Amniotic epithelial cell (primary cell): Measurements from ENCODE around the gene PRLR.

ENCODE experiments used
- DNase-seq: peaks from one replicate; pipeline ENCODE4 v3.0.0-alpha.2; 2010; ENCODE audit warnings: low read depth

The PRLR gene

DNA sequence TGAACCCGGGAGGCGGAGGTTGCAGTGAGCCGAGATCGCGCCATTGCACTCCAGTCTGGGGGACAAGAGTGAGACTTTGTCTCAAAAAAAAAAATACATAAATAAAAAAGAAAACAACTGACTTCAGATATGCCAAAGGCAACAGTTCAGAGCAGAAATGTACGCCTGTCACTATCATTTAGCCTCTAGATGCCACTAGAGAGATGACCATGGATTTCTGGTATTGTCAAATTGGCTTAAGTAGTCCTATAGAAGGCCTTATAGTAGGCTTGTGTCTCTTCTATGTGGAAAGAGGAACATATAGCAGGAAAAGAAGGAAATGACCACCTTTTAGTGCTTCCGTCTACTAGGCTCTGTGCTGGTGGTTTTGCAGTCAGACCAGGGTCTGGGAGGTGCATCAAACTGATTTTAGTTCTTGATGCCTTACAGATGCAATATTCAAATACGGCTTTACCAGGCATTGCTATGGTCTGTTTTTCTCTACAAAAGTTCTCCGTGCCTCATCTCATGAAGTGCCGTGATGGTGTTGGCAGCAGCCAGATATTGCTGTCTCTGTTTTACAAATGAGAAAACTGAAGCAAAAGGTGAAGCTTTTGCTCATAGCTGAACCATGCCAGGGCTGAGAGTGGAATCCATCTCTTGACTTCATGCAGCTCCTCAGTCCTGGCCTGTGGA is 199.7 kb downstream of the PRLR start:
- no peak for DNase-seq

- peak; percentile 80 for DNase-seq
Observed at GRCh38 chr5:35029333-35029732, 201.0 kb downstream of the PRLR start.

DNA sequence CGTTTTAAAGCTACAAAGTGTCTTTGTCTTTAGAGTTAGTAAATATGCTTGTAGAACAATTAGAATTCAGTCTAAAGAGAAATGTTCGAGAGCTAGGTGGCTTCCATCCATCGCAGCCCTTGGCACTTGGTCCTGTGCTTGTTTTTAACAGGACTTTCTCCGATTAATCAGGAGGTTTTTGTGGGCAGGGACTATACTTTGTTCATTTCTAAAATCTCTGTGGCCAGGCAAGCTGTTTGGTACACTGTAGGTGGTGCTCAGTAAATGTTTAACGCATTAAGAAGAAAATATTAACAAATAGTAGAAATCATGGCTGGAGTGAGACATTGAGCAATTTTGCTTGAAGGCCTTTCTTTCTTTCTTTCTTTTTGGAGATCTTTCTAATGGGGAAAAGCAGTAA is 203.3 kb downstream of the PRLR start:
- DNase-seq = no peak

- peak; percentile 72 for DNase-seq
Observed at GRCh38 chr5:35026280-35026840, 203.9 kb downstream of the PRLR start.

DNA sequence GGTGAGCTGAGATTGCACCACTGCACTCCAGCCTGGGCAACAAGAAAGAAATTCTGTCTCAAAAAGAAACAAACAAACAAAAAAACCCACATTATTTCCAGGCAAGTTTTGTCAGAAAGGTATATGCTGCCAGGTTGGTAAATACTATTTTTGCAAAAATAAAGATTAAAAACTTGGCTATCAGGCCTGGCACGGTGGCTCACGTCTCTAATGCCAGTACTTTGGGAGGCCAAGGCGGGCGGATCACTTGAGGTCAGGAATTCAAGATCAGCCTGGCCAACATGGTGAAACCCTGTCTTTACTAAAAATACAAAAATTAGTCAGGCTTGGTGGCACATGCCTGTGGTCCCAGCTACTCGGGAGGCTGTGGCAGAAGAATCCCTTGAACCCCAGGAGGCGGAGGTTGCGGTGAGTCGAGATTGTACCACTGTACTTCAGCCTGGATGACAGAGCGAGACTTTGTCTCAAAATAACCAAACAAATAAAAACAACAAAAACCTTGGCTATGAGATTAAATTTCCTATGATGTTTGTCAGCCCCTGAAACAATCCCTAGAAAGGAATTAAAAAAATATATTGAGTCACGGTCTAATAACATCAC is 205.3 kb downstream of the PRLR start:
- no peak for DNase-seq

DNA sequence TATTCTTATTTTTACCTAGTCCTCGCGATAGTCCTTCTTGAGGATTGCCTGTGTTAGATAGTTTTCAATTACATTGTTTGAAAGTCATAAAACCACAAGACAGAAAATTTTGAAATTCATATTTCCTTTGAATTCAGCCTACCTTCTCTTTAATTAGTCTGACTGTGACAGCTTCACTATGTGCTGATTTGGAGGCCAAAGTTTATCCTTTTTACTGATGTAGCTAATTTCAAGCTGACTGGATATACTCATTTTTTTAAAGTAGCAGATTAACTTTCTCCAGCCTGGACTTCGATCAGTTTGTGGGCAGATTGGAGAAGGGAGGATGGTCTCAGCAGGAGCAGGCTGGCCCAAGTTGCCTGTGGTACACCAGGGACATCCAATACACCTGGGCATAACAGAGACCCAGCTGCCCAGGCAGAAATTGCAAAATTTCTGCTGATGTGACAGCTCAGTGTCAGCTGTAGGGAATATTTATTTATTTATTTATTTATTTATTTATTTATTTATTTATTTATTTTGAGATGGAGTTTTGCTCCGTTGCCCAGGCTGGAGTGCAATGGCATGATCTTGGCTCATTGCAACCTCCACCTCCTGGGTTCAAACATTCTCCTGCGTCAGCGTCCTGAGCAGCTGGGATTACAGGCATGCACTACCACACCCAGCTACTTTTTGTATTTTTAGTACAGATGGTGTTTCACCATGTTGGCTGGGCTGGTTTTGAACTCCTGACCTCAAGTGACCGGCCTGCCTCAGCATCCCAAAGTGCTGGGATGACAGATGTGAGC is 206.7 kb downstream of the PRLR start:
- DNase-seq = no peak

GRCh38 chr5:35016174-35017051 is 213.9 kb downstream of the PRLR start:
- DNase-seq = peak; percentile 70

GRCh38 chr5:35015063-35015462 is 215.2 kb downstream of the PRLR start:
- DNase-seq = no peak

DNA sequence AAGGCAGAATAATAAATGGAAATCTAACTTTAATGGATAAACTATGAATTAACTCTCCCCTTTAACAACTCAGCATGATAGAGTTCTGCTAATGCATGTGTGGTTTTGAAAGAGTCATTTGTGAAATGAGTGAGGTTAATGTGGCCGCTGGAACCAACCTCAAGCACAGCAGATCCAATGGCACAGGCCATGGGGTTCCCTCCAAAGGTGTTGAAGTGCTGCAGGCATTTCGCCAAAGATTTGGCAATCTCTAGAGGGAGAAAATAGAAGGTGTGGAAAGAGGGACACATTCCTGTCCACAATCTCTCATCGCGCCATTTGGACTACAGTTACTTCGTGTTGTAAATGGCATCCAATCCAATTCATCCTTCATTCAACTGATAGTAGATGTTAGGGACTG is 217.5 kb downstream of the PRLR start:
- peak; percentile 64 for DNase-seq

- no peak for DNase-seq
Observed at GRCh38 chr5:35012365-35012764, 217.9 kb downstream of the PRLR start.

DNA sequence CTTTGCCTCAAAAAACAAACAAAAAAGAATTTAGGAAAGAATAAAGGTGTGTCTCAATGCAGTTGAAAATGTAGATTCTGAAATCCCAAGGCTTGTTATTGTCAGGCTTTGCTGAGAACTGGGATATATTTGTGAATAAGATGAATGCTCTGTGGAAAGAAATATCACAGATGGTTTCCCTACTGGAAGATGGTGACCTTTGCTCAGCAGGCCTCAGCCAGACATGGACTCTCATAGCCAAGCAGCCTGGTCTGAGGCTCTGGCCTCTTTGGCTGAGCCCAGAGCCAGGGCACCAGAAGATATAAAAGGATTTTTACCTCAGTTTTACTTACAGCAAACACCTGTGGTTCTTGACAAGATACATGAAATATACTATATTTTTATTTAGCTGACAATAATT is 219.6 kb downstream of the PRLR start:
- no peak for DNase-seq

- peak; percentile 77 for DNase-seq
Observed at GRCh38 chr5:35009657-35010056, 220.6 kb downstream of the PRLR start.

DNA sequence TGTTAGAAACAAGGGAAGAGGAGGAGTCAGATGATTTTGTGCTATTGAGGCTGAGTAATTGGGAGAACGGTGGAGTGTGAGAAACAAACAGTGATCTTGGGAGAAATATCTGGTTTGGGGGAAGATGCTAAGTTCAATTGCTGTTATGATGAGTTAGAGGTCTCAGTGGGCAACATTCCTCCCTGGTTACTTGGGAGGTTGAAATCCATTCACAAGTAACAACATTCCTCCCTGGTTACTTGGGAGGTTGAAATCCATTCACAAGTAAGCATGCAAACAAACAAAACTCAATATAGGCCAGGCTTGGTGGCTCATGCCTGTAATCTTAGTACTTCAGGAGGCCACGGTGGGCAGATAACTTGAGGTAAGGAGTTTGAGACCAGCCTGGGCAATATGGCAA is 221.3 kb downstream of the PRLR start:
- peak; percentile 29 for DNase-seq

DNA sequence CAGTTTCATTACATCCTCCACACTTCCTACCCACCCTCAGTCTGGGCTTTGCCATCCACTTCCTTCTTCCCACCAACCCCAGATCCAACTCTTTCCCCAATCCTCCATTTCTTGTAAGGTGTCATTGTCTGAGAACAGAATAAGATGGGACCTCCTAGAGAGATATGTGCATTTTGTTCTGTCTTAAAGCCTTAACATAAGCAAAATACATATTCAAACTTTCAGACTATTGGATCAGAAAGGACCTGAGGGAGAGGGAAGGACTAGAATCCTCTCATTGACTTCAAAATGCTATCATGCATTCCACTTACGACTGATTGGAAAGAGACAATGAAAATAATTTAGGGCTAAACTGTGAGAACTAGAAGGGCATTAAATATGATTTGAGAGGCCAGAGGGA is 225.5 kb downstream of the PRLR start:
- DNase-seq = no peak

DNA sequence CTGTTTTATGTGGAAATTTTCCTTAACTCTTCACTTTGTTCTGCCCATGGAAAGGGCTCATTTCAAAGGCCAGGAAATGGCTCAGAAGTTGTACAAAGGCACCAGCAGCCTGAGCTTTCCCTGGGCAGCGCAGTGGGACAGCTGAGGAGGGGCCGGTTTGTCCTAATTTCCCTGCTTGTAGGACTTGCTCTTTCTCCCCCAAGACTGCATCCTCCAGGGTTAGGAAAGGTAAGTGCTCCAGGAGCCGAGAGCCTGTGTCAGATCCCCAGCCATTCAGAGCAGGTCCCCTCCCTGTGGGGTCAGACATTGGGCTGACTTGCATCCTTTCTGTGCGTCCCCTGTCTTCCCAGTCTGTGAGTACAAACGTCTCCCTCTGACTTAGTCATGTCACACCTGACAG is 226.1 kb downstream of the PRLR start:
- DNase-seq = no peak

GRCh38 chr5:35003018-35003957 is 227.0 kb downstream of the PRLR start:
- peak; percentile 43 for DNase-seq

DNA sequence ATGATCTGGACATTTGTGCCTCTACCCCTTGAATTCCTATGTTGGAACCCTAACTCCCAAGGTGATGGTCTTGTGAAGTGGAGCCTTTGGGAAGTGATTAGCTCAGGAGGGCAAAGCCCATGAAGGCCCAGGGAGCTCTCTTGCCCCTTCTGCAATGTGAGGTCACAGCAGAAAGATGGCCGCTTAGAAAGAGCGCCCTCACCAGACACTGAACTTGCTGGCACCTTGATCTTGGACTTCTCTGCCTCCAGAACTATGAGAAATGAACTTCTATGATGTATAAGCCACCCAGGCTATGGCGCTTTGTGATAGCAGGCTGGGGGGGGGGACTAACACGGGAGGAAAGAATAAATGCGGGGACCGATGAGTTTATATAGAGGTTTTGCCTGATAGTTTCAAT is 227.8 kb downstream of the PRLR start:
- DNase-seq = no peak

DNA sequence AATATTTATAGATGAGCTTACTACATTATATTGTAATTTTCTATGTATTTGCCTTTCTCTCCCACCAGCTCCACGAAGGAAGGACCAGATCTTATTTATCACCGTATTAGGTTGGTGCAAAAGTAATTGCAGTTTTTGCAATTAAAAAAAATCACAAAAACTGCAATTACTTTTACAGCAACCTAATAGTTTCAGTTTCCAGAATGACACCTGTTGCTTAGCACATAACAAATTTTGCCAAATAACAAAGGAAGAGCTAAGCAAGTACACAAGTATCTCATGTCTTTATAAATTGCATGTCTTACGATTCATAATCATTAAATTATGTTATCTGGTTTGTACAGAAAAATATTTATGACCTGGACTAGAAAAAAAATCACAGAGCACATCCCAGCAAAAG is 228.4 kb downstream of the PRLR start:
- no peak for DNase-seq
